Sciatic nerve (tissue), 2 donors: Measurements from ENCODE around the gene HSD3B2. TPM values are rescaled to one million over a fixed set of nuclear protein-coding genes. Genes with fewer than 3 reads are reported as not detected.
"Not testable (repeated sequence)": the region's sequence is repeated elsewhere in the genome, so short reads cannot be mapped to it uniquely, and the experiment has no call there.

ENCODE experiments used
- ATAC-seq: fragments of 200-7000 bp; cut with Tn5 transposase; one replicate; pipeline ENCODE4 v1.9.1; 2020; ENCODE audit warnings: mild to moderate bottlenecking, moderate library complexity
- DNase-seq: peaks from one replicate; pipeline ENCODE4 v3.0.0-alpha.2; 2020; ENCODE audit warnings: low spot score
- intact Hi-C: fragments of 100-400 bp; cut with DNase I; formaldehyde crosslinking; loops from one replicate; pipeline ENCODE4 v1.14.2; 2022
- total RNA-seq: library from RNA; stranded (reverse); fragmentation: NEBNext Ultra II Directional; extraction: Animal tissue kit (Norgen Biotek cat#: 25700); gene quantifications from one replicate; pipeline ENCODE4 v1.2.1, GENCODE V29; 2021
- donor health status: DM: no; HTN: no; CAD: no.
- donor health status: DM: no; HTN: no; CAD: no.

HSD3B2 gene
- total RNA-seq: not detected

DNA sequence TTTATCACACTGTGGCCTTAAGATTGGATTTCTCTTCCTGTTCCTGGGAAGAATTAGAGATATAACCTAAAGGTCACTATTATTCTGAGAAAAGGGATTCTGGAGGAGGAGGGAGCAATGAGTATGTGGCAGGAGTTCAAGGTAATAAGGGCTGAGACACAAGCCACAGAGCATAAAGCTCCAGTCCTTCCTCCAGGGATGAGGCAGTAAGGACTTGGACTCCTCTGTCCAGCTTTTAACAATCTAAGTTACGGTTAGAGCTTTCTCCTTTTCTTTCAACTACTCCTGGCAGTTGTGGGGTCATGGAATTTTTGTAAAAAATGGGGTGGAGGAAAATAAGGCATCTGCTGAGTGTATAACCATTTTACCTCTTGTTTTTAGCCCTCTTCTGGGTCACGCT lies at the start of gene HSD3B2:
Gene HSD3B2, plus strand, starts transcription at position 201 of the 400 bp plus-strand sequence. CDS start 270 bp downstream, outside the sequence.
- intact Hi-C loops: no loop called here
- no peak for DNase-seq
- no peak for ATAC-seq

- DNase-seq (no peak), ATAC-seq (no peak)
- intact Hi-C loops: no loop called here
These were observed 48.5 kb upstream of the HSD3B2 start for GRCh38 chr1:119366424-119366823.

DNA sequence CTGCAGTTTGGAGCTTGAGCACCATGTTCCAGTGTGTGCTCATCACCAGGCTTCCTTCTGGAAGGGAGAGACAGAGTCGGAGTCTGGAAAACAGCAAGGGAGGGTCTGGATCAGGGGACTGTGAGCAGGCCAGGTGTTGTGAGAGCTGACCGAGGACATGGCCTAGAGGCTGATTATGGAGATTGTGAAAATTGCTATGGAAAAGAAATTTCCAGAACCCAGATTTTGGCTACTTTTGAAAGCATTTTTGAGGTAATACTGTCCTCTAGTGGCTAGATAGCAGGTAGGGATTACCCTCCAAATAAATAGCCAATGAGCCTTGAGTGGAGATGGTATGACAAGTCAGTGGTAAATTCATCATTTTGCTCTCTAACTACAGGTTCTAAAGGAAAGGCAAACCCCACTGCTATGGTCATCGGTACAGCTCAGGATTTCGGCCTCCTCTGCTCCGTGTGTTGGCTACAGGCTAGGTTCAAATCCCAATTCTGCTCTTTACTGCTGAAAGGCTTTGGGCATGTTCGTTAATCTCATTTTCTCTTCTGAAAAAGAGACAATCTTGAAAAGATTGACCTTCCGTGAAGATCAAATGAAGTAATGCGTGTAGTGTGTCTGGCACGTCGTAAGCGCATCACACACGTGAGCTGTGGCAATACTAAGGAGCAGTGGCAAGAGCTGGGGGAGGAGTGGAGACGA lies 47.4 kb upstream of the HSD3B2 start:
- DNase-seq (no peak), ATAC-seq (peak; percentile 74)
- intact Hi-C loops: no loop called here

DNA sequence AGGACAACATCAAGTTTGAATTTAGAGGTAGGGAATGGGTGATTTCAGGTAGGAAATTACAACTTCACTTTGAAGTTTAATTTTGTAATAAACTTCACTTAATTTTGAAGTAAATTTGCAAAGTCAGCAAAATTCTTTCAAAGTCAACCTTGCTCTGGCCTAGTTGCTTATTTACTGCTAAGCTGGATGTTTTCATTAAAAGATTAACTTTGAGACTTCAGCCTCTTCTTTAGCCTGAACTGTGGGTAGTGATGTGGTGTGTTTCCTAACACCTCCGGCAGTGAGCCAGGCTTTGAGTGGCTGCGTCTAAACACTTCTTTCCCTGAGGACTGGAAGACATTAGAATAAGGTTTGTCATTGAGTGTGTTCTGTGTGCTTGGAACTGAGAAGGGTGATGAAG lies 46.4 kb upstream of the HSD3B2 start, which contains the start of gene HAO2:
Gene HAO2, plus strand, starts transcription at position 232 of the 400 bp plus-strand sequence. CDS start 12,301 bp downstream, outside the sequence.
- no peak for ATAC-seq
- no peak for DNase-seq
- intact Hi-C loops: no loop called here

- no peak for DNase-seq
- no peak for ATAC-seq
- intact Hi-C loops: no loop called here
These were observed 44.2 kb upstream of the HSD3B2 start for GRCh38 chr1:119370748-119371147.

DNA sequence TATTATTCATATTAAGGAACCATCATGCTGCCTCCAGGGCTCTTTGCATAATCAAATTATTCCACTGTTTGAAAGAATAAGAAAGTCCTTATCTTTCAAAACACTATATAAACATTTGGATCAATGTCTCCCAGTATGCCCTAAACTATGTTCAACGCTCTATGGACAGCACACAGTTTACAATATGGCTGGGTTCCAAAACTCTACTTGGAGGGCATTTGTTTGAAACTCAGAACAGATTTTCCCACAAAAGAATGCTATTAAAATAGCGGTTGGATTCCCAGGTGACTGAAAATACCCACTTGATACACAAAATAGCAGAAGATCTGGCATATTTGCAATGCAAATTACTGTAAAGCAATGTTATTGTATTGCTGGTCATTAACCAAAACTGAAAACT lies 43.1 kb upstream of the HSD3B2 start:
- DNase-seq (no peak), ATAC-seq (no peak)
- intact Hi-C loops: no loop called here

DNA sequence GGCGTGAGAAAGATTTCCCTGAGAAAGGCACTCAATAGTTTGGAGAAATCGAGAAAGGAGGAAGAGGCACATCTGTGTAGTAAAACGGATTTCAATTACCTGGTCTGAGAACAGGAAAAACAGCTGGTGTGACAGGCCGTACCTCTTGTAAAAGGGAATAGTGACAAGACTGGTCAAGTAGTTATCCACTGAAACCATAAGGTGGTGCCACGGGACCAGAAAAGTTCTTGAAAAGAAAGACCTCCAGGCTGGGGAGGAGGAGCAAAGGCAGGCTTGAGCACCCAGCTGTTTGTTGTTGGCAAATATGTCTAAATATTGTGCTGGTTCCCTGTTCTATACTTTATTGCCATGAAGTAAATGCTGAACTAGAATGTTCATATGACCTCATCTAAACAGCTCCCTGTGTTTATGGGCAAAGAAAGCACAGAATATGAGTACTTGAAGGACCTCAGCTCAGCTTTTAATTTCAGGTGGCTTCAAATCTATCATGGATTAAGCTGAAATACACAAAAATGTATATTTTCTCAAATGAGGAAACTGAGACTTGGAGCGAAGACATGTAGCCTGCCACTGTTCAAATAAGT lies 42.4 kb upstream of the HSD3B2 start:
- no peak for DNase-seq
- peak; percentile 65 for ATAC-seq
- intact Hi-C loops: no loop called here

GRCh38 chr1:119373465-119373864 lies 41.5 kb upstream of the HSD3B2 start:
- intact Hi-C loops: no loop called here
- no peak for DNase-seq
- ATAC-seq: no peak

DNA sequence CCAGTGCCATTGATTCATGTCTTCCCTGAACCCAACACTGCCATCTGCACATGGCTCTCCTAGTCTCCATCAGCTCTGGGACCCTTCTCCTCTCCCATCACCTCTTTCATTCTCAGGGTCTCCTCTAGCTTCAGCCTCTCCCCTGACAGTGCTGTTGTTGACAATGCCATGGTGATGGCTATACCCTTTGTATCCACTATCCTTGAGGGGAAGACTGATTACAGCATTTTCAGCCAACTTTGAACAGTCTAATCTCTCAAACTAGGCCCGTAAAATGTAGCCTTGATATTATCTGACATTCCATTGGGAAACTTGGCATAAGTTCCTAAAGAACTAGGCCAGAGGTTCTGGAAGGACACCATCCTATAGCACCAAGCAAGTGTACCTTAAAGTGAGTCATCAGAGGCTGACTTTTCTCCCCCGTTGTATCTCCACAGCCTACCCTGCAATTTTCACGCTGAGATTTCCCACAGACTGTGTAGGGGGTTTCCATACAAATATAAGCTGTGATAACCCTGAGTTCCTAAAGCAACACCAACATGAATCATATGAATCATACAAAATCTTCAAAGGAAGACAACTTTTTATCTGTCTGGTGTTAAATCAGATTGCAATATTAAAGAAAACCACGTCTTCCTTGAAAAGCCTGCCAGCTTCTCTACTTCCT lies 40.6 kb upstream of the HSD3B2 start:
- DNase-seq: no peak
- intact Hi-C loops: no loop called here
- ATAC-seq: no peak

- DNase-seq (no peak), ATAC-seq (no peak)
- intact Hi-C loops: no loop called here
These were observed 39.6 kb upstream of the HSD3B2 start for GRCh38 chr1:119375366-119375765.

- no peak for DNase-seq
- no peak for ATAC-seq
- intact Hi-C loops: no loop called here
These were observed 38.4 kb upstream of the HSD3B2 start for GRCh38 chr1:119376594-119376993.

DNA sequence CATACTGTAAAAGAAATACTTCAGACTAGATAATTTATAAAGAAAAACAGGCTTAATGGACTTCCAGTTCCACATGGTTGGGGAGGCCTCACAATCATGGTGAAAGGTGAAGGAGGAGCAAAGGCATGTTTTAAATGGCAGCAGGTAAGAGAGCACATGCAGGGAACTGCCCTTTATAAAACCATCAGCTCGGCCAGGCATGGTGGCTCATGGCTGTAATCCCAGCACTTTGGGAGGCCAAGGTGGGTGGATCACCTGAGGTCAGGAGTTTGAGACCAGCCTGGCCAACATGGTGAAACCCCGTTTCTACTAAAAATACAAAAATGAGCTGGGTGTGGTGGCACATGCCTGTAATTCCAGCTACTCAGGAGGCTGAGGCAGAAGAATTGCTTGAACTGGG lies 37.4 kb upstream of the HSD3B2 start:
- DNase-seq, ATAC-seq, intact Hi-C loops: not testable (repeated sequence)

DNA sequence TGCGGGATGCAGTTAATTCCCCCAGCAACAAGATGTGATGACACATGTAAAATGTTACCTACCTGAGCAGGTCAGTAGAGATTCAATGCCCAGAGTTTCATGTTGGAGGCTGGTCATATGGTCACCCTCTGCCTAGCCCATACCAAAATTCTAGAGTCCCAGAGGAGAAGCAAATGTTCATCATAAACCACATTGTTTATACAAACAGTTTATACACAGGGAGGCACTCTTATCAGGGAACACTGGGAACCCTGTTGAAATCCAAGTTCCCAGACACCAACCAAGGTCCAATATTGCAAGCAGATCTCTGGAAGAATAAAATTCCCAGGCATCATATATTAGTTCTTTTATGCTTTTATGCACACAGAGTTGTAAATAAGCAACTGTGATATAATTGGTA lies 35.8 kb upstream of the HSD3B2 start:
- no peak for ATAC-seq
- no peak for DNase-seq
- intact Hi-C loops: no loop called here

DNA sequence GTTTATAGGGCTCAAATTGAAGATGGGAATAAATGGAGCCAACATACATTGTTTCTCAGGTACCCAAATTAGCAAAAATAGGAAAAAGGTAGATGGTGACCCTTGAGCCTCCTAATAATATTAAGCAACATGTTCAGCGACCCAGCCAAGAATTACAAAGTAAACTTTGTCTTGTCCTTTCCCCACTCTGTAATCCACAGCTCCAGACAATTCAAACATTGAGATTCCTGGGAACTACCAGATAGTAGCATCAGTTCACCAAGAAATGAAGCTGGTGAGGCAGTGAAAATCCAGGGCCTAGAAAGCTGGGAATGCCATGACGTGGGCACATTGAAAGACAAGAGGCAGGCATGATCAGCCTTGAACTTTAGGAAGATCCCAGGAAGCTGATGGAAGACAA lies 34.6 kb upstream of the HSD3B2 start:
- DNase-seq (no peak), ATAC-seq (no peak)
- intact Hi-C loops: no loop called here

DNA sequence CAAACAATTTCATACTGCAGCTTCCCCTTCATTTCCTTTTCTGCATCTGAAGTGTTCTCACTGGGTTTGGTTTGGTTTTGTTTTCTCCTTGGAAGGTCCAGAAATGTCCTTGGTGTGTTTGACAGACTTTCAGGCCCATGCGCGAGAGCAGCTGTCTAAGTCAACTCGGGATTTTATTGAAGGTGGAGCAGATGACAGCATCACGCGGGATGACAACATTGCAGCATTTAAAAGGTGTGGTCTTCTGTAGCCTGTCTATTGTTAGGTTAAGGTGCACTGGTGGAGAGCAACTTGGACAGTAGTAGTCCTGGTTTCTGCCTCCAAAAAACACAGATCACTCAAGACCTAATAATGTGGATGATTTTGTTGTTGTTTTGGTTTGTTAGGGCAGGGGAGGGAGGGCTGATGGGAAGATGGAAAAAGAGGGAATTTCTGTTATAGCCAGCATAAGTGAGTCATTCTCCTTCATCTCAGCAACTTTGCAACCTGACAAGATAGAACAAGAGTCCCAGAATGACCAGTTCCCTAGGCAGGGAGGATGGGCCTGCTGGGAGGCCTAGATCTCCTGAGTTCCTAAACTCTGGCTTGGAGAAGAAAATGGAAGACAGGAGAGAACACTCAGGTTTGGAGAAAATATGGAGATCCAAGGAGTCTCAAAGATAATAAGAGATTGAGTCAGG lies 33.8 kb upstream of the HSD3B2 start:
- no peak for ATAC-seq
- intact Hi-C loops: no loop called here

GRCh38 chr1:119384591-119384990 lies 30.4 kb upstream of the HSD3B2 start:
- intact Hi-C loops: no loop called here
- DNase-seq (no peak), ATAC-seq (no peak)

More for the DNA sequence above, 33.8 kb upstream of the HSD3B2 start:
- no peak for DNase-seq

DNA sequence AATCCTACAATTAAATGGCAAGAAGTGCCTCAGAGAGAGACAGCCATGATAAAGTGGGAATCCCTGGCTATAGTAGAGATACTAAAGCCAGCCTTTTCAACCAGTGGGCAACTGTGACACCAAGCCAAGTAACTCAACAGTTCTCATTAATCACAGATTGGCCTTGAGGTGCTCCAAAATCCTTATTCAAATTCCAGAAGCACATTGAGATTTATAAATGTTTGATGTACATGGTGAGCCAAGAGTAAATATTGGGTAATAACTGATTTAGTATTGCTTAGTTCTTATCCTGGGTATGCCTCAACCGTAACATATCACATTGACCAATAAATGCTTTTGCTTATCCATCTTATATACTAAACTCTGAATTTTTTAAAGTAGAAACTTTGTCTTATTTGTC lies 29.3 kb upstream of the HSD3B2 start:
- ATAC-seq (no peak), DNase-seq (no peak)
- intact Hi-C loops: no loop called here

GRCh38 chr1:119387858-119388257 lies 27.1 kb upstream of the HSD3B2 start:
- DNase-seq (no peak), ATAC-seq (no peak)
- intact Hi-C loops: no loop called here

DNA sequence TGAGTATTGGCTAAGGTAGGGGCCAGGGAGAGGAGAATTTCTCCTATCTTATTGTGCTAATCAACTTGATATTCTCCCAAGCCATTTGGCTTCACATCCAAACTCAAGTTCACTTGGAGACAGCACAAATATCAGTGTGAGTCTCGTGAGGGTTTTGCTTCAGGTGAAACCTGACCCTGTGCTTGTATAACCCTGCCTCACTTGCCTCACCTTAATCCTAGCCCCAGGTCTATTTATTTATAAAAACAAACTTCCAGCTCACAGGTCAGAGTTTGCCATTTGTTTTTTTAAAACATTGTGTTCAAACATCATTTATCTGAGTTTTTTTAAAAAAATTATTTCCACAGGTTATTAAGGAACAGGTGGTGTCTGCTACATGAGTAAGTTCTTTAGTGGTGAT lies 26.5 kb upstream of the HSD3B2 start:
- intact Hi-C loops: no loop called here
- no peak for ATAC-seq
- no peak for DNase-seq

GRCh38 chr1:119390526-119390925 lies 24.4 kb upstream of the HSD3B2 start:
- DNase-seq (no peak), ATAC-seq (no peak)
- intact Hi-C loops: no loop called here
